Nephron progenitor cell (in vitro differentiated cells): ENCODE data around the gene KRTAP1-5.
"Not testable (repeated sequence)": the region's sequence is repeated elsewhere in the genome, so short reads cannot be mapped to it uniquely, and the experiment has no call there.

Experiments
- DNase-seq: peaks from one replicate; pipeline ENCODE4 v3.0.0; 2021
- H3K27ac Mint-ChIP-seq: 2 replicates; pipeline ENCODE4 v1.8.0; 2021; ENCODE audit warnings: mild to moderate bottlenecking, moderate library complexity, mixed read lengths
- H3K27me3 Mint-ChIP-seq: 2 replicates; pipeline ENCODE4 v1.8.0; 2021; ENCODE audit warnings: mild to moderate bottlenecking, low read depth, mixed read lengths; ENCODE audit not compliant: poor library complexity
- H3K36me3 Mint-ChIP-seq: 2 replicates; pipeline ENCODE4 v1.8.0; 2021; ENCODE audit warnings: low read depth, mixed read lengths
- H3K4me1 Mint-ChIP-seq: 2 replicates; pipeline ENCODE4 v1.8.0; 2021; ENCODE audit warnings: mixed read lengths
- H3K4me3 Mint-ChIP-seq: 2 replicates; pipeline ENCODE4 v1.8.0; 2021; ENCODE audit warnings: mild to moderate bottlenecking, moderate library complexity, mixed read lengths
- H3K9me3 Mint-ChIP-seq: 2 replicates; pipeline ENCODE4 v1.8.0; 2021; ENCODE audit warnings: mild to moderate bottlenecking, moderate library complexity, mixed read lengths
- TF ChIP-seq, protein P1 (sequence below): fragments of 200-600 bp; sonication (generic); IDR thresholded peaks from 2 replicates; pipeline ENCODE4 v1.5.0; 2021; ENCODE audit warnings: antibody characterized with exemption

KRTAP1-5 gene

DNA sequence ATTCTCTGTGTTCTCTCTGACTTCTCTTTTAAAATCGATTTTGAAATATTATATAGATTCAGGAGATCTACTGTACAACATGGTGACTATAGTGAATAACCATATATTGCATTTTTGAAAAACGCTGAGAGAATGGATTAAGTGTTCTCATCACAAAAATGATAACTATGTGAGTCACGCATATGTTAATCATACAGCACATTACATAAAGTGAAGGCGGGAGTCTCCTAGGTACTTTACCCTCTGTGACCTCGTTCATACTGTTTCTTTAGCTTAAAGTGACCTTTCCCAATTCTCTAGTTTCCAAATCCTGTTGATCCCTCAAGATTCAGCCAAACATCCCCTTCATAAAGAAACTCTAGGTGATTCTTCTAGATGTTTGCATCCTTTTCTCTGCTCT lies 24.2 kb downstream of the KRTAP1-5 start:
- TF ChIP-seq, protein P1, sequence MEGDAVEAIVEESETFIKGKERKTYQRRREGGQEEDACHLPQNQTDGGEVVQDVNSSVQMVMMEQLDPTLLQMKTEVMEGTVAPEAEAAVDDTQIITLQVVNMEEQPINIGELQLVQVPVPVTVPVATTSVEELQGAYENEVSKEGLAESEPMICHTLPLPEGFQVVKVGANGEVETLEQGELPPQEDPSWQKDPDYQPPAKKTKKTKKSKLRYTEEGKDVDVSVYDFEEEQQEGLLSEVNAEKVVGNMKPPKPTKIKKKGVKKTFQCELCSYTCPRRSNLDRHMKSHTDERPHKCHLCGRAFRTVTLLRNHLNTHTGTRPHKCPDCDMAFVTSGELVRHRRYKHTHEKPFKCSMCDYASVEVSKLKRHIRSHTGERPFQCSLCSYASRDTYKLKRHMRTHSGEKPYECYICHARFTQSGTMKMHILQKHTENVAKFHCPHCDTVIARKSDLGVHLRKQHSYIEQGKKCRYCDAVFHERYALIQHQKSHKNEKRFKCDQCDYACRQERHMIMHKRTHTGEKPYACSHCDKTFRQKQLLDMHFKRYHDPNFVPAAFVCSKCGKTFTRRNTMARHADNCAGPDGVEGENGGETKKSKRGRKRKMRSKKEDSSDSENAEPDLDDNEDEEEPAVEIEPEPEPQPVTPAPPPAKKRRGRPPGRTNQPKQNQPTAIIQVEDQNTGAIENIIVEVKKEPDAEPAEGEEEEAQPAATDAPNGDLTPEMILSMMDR, result no peak
- no peaks in the 10 kb centered on the region for H3K36me3 Mint-ChIP-seq
- H3K27me3 Mint-ChIP-seq, result peaks cover 2% of the 10 kb centered on the region
- H3K4me1 Mint-ChIP-seq, result no peaks in the 10 kb centered on the region
- no peak overlapping the region for H3K4me3 Mint-ChIP-seq
- no peaks in the 10 kb centered on the region for H3K9me3 Mint-ChIP-seq
- DNase-seq, result no peak
- no peak overlapping the region for H3K27ac Mint-ChIP-seq

DNA sequence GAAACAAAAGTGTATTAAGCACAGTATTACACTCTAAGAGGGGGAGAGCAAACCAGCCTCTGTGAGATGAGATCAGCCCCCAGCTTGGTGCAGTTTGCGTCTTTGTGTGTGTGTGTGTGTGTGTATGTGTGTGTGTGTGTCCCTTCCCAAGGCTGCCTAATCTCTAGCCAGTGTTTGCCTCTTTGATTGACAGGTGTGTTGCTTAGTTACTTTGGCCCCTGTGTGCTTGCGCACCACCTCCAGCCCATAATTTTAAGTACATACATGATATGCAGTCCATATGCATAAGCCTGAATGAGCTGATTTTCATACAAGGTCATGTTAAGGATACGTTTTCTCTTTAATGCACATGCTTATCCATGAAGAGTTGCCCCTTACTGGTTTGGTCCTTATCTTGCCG lies 25.2 kb downstream of the KRTAP1-5 start:
- TF ChIP-seq, protein P1, result no peak
- H3K27ac Mint-ChIP-seq, result no peak overlapping the region
- H3K4me1 Mint-ChIP-seq, result peaks cover 6% of the 10 kb centered on the region
- H3K36me3 Mint-ChIP-seq, result no peaks in the 10 kb centered on the region
- H3K27me3 Mint-ChIP-seq, result peaks cover 2% of the 10 kb centered on the region
- no peak for DNase-seq
- no peaks in the 10 kb centered on the region for H3K9me3 Mint-ChIP-seq
- no peak overlapping the region for H3K4me3 Mint-ChIP-seq

DNA sequence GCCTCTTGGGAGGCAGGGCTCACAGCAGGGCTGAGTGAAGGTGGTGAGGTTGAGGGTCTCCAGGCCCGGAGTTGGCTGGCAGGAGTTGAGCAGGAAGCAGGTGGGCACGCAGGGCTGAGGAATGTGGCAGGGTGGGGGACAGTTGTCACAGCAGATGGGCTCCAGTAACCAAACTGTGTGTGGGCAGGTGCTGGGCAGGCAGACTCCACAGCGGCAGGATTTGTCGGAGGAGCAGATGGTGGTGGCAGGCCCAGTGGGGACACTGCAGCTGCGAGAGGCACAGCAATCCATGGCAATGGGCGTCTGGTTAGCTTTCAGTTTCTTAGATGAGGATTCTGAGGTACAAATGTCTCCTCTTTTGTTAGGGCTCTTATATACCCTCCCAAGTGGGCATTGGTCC lies 27.4 kb downstream of the KRTAP1-5 start, which contains the start of gene KRTAP3-2:
KRTAP3-2 (minus strand) TSS at position 344 of the 400 bp plus-strand sequence; CDS start at position 291, 53 bp downstream.
- H3K27ac Mint-ChIP-seq, DNase-seq, H3K27me3 Mint-ChIP-seq, H3K9me3 Mint-ChIP-seq, H3K4me1 Mint-ChIP-seq, H3K4me3 Mint-ChIP-seq, H3K36me3 Mint-ChIP-seq: not testable (repeated sequence)

DNA sequence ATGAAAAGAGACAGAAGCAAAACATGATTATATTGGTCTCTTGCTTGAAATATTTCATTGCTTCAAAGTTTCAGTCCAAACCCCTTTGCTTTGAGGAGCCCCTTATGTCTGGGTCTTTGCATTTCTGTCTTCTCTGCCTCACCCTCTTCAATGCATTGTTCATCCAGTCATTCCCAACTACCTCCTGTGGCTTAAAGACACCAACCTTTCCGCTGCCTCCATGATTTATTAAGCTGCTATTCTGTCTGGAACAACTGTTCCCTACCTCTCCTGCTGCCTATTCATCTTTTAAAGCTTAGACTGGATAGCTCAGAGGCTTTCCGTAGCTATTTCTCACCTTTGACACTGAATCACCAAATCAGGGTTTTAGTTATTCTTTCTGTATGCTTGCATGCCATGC lies 29.6 kb downstream of the KRTAP1-5 start:
- H3K27me3 Mint-ChIP-seq, result peaks cover 2% of the 10 kb centered on the region
- no peaks in the 10 kb centered on the region for H3K36me3 Mint-ChIP-seq
- TF ChIP-seq, protein P1, result no peak
- no peak overlapping the region for H3K27ac Mint-ChIP-seq
- DNase-seq, result no peak
- peaks cover 15% of the 10 kb centered on the region for H3K4me1 Mint-ChIP-seq
- H3K4me3 Mint-ChIP-seq, result no peak overlapping the region
- no peaks in the 10 kb centered on the region for H3K9me3 Mint-ChIP-seq

DNA sequence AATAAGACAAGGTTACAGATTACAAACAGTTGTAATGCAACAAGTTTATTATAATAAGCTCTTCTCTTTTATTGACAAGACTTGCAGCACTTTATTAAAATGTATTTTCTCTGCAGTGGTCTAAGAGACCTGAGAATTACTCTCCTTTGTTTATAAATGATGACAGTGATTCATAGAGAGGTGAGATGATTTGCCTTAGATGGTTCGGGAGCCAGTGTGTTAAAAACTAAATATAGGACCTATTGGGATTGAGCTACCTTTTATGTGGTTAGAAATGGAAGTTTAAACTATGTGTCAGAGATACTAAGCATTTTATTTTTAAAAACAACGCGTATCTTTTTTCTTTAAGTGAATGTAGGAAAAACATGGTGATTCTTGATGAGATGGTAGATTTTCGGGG lies 30.2 kb downstream of the KRTAP1-5 start:
- no peaks in the 10 kb centered on the region for H3K36me3 Mint-ChIP-seq
- peaks cover 17% of the 10 kb centered on the region for H3K4me1 Mint-ChIP-seq
- H3K9me3 Mint-ChIP-seq, result no peaks in the 10 kb centered on the region
- H3K27ac Mint-ChIP-seq, result no peak overlapping the region
- TF ChIP-seq, protein P1, result no peak
- no peak overlapping the region for H3K4me3 Mint-ChIP-seq
- no peak for DNase-seq
- H3K27me3 Mint-ChIP-seq, result no peaks in the 10 kb centered on the region

DNA sequence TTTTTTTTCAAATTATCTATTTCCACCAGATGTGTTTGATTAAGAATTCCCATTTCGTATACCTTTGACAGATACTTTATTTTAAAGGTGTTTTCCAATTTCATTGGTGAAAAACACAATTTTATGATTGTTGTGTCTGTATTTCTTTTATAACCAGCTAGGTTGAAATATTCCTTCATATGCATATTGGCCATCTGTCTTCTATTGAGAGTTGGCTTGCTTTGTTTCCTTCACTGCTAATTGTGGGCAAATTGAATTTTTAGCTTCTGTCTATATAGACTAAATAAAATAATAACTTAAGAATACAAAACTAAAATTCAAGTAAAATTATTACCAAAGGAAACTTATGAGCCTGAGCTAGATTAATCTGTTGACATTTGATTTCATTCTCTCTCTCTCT lies 31.9 kb downstream of the KRTAP1-5 start:
- H3K36me3 Mint-ChIP-seq, result no peaks in the 10 kb centered on the region
- H3K27ac Mint-ChIP-seq, result no peak overlapping the region
- no peak for DNase-seq
- H3K27me3 Mint-ChIP-seq, result no peaks in the 10 kb centered on the region
- H3K4me3 Mint-ChIP-seq, result no peak overlapping the region
- peaks cover 17% of the 10 kb centered on the region for H3K4me1 Mint-ChIP-seq
- H3K9me3 Mint-ChIP-seq, result peaks cover 5% of the 10 kb centered on the region
- TF ChIP-seq, protein P1, result no peak
